GM12875 (cell line): ENCODE results near the gene MBL2.

Experiments
- H3K4me3 ChIP-seq: one replicate; pipeline ENCODE4 v1.5.1; 2011; ENCODE audit warnings: low read depth, low read length, control low read depth
- CTCF ChIP-seq: IDR thresholded peaks from 2 replicates; pipeline ENCODE4 v1.5.1; 2011; ENCODE audit warnings: low read depth, mild to moderate bottlenecking, control low read depth, inconsistent platforms, low read length, moderate library complexity, borderline replicate concordance; ENCODE audit not compliant: insufficient read depth

MBL2 gene

GRCh38 chr10:52752801-52753445 lies 19.7 kb downstream of the MBL2 start:
- H3K4me3 ChIP-seq: no peak overlapping the region
- no peak for TF ChIP-seq CTCF

- no peak for TF ChIP-seq CTCF
- no peak overlapping the region for H3K4me3 ChIP-seq
Measured at GRCh38 chr10:52752261-52752660, 20.3 kb downstream of the MBL2 start.

GRCh38 chr10:52751337-52751736 lies 21.2 kb downstream of the MBL2 start:
- H3K4me3 ChIP-seq: no peak overlapping the region
- no peak for TF ChIP-seq CTCF

- H3K4me3 ChIP-seq: no peak overlapping the region
- TF ChIP-seq CTCF: no peak
Measured at GRCh38 chr10:52750629-52751028, 22.0 kb downstream of the MBL2 start.

GRCh38 chr10:52747694-52748093 lies 24.9 kb downstream of the MBL2 start:
- no peak overlapping the region for H3K4me3 ChIP-seq

GRCh38 chr10:52746169-52746568 lies 26.4 kb downstream of the MBL2 start:
- no peak overlapping the region for H3K4me3 ChIP-seq
- TF ChIP-seq CTCF: no peak

More at GRCh38 chr10:52747694-52748093, 24.9 kb downstream of the MBL2 start:
- no peak for TF ChIP-seq CTCF

GRCh38 chr10:52744057-52744805 lies 28.4 kb downstream of the MBL2 start:
- no peak for TF ChIP-seq CTCF
- H3K4me3 ChIP-seq: no peak overlapping the region
